ENCODE results near the gene MZF1.

Gene MZF1

GRCh38 chr19:58572818-58573657 is at the start of gene MZF1:
TSS of gene MZF1 (minus strand) at chr19:58573335. CDS start at chr19:58571389, 1,946 bp downstream.
- TF ChIP-seq GATA3 (IDR thresholded peaks at IDR 0.05; ENCODE audit: low read depth, low read length) = no peak
- TF ChIP-seq GATA2 (IDR thresholded peaks at IDR 0.05; ENCODE audit: low read depth, low read length) = no peak

GRCh38 chr19:58586133-58586765 is 13.1 kb upstream of the MZF1 start:
- TF ChIP-seq GATA3 (IDR thresholded peaks at IDR 0.05; ENCODE audit: low read depth, low read length) (no peak), GATA2 (IDR thresholded peaks at IDR 0.05; ENCODE audit: low read depth, low read length) (no peak)

GRCh38 chr19:58585442-58586132 is 12.5 kb upstream of the MZF1 start:
- TF ChIP-seq GATA2 (IDR thresholded peaks at IDR 0.05; ENCODE audit: low read depth, low read length) (no peak), GATA3 (IDR thresholded peaks at IDR 0.05; ENCODE audit: low read depth, low read length) (no peak)

- TF ChIP-seq GATA2 (IDR thresholded peaks at IDR 0.05; ENCODE audit: low read depth, low read length) (no peak), GATA3 (IDR thresholded peaks at IDR 0.05; ENCODE audit: low read depth, low read length) (no peak)
These were observed 11.6 kb upstream of the MZF1 start for GRCh38 chr19:58584498-58585441.

- TF ChIP-seq GATA2 (IDR thresholded peaks at IDR 0.05; ENCODE audit: low read depth, low read length) (no peak), GATA3 (IDR thresholded peaks at IDR 0.05; ENCODE audit: low read depth, low read length) (no peak)
These were observed 9.8 kb upstream of the MZF1 start for GRCh38 chr19:58582985-58583384.

GRCh38 chr19:58581227-58582141 is 8.3 kb upstream of the MZF1 start:
- TF ChIP-seq GATA3 (IDR thresholded peaks at IDR 0.05; ENCODE audit: low read depth, low read length) = no peak
- no peak for TF ChIP-seq GATA2 (IDR thresholded peaks at IDR 0.05; ENCODE audit: low read depth, low read length)

- TF ChIP-seq GATA3 (IDR thresholded peaks at IDR 0.05; ENCODE audit: low read depth, low read length) (no peak), GATA2 (IDR thresholded peaks at IDR 0.05; ENCODE audit: low read depth, low read length) (no peak)
These were observed 6.5 kb upstream of the MZF1 start for GRCh38 chr19:58579473-58580142.

GRCh38 chr19:58578012-58578925 is 5.1 kb upstream of the MZF1 start:
- TF ChIP-seq GATA3 (IDR thresholded peaks at IDR 0.05; ENCODE audit: low read depth, low read length) (no peak), GATA2 (IDR thresholded peaks at IDR 0.05; ENCODE audit: low read depth, low read length) (no peak)

- no peak for TF ChIP-seq GATA3 (IDR thresholded peaks at IDR 0.05; ENCODE audit: low read depth, low read length)
- no peak for TF ChIP-seq GATA2 (IDR thresholded peaks at IDR 0.05; ENCODE audit: low read depth, low read length)
These were observed 2.3 kb upstream of the MZF1 start for GRCh38 chr19:58575183-58576041.

- TF ChIP-seq GATA2 (IDR thresholded peaks at IDR 0.05; ENCODE audit: low read depth, low read length) (no peak), GATA3 (IDR thresholded peaks at IDR 0.05; ENCODE audit: low read depth, low read length) (no peak)
These were observed 576 bp upstream of the MZF1 start for GRCh38 chr19:58573658-58574164.
